Heart left ventricle (tissue), 16 donors: ENCODE results near the gene CFAP97D2. TPM values are rescaled to one million over a fixed set of nuclear protein-coding genes. Genes with fewer than 3 reads are reported as not detected.
"Not testable (repeated sequence)": the region's sequence is repeated elsewhere in the genome, so short reads cannot be mapped to it uniquely, and the experiment has no call there.

Source experiments
- ATAC-seq, 4 donors: fragments of 200-7000 bp; cut with Tn5 transposase; one replicate each; pipeline ENCODE4 v1.9.1; 2020 to 2022; ENCODE audit warnings: moderate library complexity in 4 of 4, mild to moderate bottlenecking in 3 of 4, moderate number of reproducible peaks in 1 of 4
- DNase-seq, 5 donors: peaks; one replicate each; pipeline ENCODE4 v3.0.0-alpha.2; 2020
- H3K27ac ChIP-seq, 12 donors: fragments of 200-600 bp; sonication (generic) in 4 of 12; one replicate each; pipeline versions ENCODE4 v1.5.0 to v1.8.0; 2016 to 2022; ENCODE audit warnings: mild to moderate bottlenecking in 2 of 12
- H3K27me3 ChIP-seq, 9 donors: fragments of 200-600 bp; sonication (generic) in 2 of 9; one replicate each; pipeline versions ENCODE4 v1.5.1 to v1.8.0; 2016 to 2022; ENCODE audit warnings: mild to moderate bottlenecking in 3 of 9
- H3K36me3 ChIP-seq, 9 donors: fragments of 200-600 bp; sonication (generic) in 2 of 9; one replicate each; pipeline versions ENCODE4 v1.5.0 to v1.8.0; 2018 to 2022; ENCODE audit warnings: mild to moderate bottlenecking in 2 of 9
- H3K4me1 ChIP-seq, 12 donors: fragments of 200-600 bp; sonication (generic) in 4 of 12; one replicate each; pipeline versions ENCODE4 v1.5.0 to v1.8.0; 2016 to 2022; ENCODE audit warnings: mild to moderate bottlenecking in 3 of 12
- H3K4me3 ChIP-seq, 12 donors: fragments of 200-600 bp; sonication (generic) in 4 of 12; one replicate each; pipeline versions ENCODE4 v1.5.0 to v1.8.0; 2017 to 2022; ENCODE audit warnings: mild to moderate bottlenecking in 9 of 12, moderate library complexity in 4 of 12
- H3K9me3 ChIP-seq, 12 donors: fragments of 200-600 bp; sonication (generic) in 4 of 12; one replicate each; pipeline versions ENCODE4 v1.5.0 to v1.8.0; 2016 to 2022; ENCODE audit warnings: mild to moderate bottlenecking in 1 of 12
- POLR2A ChIP-seq, 2 donors: fragments of 450-650 bp; IDR thresholded peaks; one replicate each; pipeline ENCODE4 v1.6.1; 2017; ENCODE audit warnings: antibody characterized with exemption in 2 of 2, mild to moderate bottlenecking in 2 of 2, moderate library complexity in 2 of 2
- WGBS, 4 donors: extraction: QIAGEN DNeasy Blood & Tissue Kit in 2 of 4; methylation state at CpG; one replicate each; pipeline versions ENCODE4 v1.1.5 to v1.1.7; 2013 to 2018; 5-methylcytosine and 5-hydroxymethylcytosine counted together
- intact Hi-C, 10 donors: fragments of 100-400 bp; cut with DNase I; formaldehyde crosslinking; loops; one replicate each; pipeline versions ENCODE4 v1.11.1 to v1.14.2; 2022
- polyA plus RNA-seq, 2 donors: library from polyadenylated mRNA; stranded (reverse); fragments of 200-250 nt; gene quantifications; one replicate each; pipeline ENCODE4 v1.2.3, GENCODE V29; 2013
- total RNA-seq, 9 donors: library from RNA; depleted of rRNA in 2 of 9; stranded (reverse); fragments of >200 nt in 2 of 9; fragmentation: NEBNext Ultra II Directional in 3 of 9; extraction: Animal tissue kit (Norgen Biotek cat#: 25700) in 3 of 9; gene quantifications; one replicate each; pipeline versions ENCODE4 v1.1.0 to v1.2.4, GENCODE V29; 2016 to 2023
- TF ChIP-seq, protein P1 (sequence below), 12 donors: fragments of 200-600 bp; sonication (generic) in 4 of 12; IDR thresholded peaks; one replicate each; pipeline versions ENCODE4 v1.5.0 to v1.8.0; 2018 to 2022; ENCODE audit warnings: antibody characterized with exemption in 12 of 12, mild to moderate bottlenecking in 5 of 12
- donor health status: ischemic (EF 13 %, LVEDD 7.1; RV severe dilation, severe dysfunction).
- donor health status: healthy with polysubstance abuse.
- donor health status: DM: no; HTN: yes; CAD: no.
- donor health status: DM: no; HTN: no; CAD: no.
- donor health status: ischemic (EF 25% LVEDD 6.9; RV normal size, moderate dysfunction).
- donor health status: ischemic (EF 25% LVEDD 5.7; RV mildly dilated, moderate dysfunction).
- donor health status: healthy.
- donor health status: DM: yes; HTN: yes; CAD: no.
- donor health status: ischemic (EF 35%, LVEDD 5.7; RV mildly dilated, moderate dysfunction).
- donor health status: nonischemic (EF 11% LVEDD 7.7; RV severe dilation, severe dysfunction).
- donor health status: DM: yes; HTN: yes; CAD: no.
- donor health status: PGD.
- donor health status: ischemic (EF 29% LVEDD 5.4; RV normal size, mild dysfunction).
- donor health status: nonischemic (EF 23%, LVEDD 6.1; RV moderate dilation, normal function).

The CFAP97D2 gene
- total and polyA plus RNA-seq, 11 donors: not detected

DNA sequence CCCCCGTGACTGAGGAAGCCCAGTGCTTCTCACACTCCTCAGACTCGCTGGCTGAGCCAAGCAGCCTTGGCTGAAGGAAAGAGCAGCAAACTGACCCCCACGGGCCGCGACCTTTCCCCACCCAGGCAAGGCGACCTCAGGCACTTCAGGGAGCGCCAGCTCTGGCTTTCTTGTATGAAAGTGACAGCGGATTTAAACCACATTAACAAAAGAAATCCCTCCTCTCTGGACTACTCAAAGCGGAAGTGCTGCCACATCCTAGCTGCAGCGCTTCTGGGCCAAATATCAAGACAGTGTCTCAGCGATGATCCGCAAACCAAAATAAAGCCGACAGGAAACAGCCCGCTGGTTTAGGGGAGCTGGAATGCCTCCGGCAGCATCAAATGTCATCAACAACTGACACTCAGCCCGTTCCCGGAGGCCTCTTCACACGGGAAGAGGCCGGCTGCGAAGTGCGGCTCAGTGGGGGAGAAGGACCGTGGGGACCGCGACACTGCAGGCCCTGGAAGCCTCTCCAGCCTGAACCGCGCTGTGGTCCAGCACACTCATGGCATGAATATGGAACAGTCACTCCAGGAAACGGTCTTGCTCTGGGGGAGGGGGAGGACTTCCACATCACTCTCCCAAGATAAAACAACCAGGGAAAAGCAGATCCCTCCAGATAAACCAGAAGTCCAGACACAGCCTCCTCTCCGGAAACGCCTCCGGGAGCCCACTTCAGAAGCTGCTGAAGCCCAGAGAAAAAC, 48.0 kb upstream of the CFAP97D2 start:
- Histone ChIP-seq H3K36me3 (no peaks in the 10 kb centered on the region), H3K27ac (peak overlapping the region; percentile 39 to 94 (median 77)), H3K4me3 (peak overlapping the region; percentile 71 to 99 (median 88)), H3K27me3 (no peaks in the 10 kb centered on the region), H3K9me3 (no peaks in the 10 kb centered on the region), H3K4me1 (peaks cover 0 to 64% (median 46%) of the 10 kb centered on the region in 12 donors)
- intact Hi-C loops: loop anchor here in 4 of 10 donors (2.0 to 10.0 kb wide), 4 partner anchors 64 to 180 kb away; no protein-coding TSS in a partner anchor
- DNase-seq (peak in 4 of 5 donors; percentile 52 to 73 (median 64)), ATAC-seq (peak; percentile 25 to 59 (median 37))
- WGBS, 4 donors: 6 to 13% (median 9%) methylated on average over 21 to 30 of the region's 30 CpGs
- TF ChIP-seq, protein P1, sequence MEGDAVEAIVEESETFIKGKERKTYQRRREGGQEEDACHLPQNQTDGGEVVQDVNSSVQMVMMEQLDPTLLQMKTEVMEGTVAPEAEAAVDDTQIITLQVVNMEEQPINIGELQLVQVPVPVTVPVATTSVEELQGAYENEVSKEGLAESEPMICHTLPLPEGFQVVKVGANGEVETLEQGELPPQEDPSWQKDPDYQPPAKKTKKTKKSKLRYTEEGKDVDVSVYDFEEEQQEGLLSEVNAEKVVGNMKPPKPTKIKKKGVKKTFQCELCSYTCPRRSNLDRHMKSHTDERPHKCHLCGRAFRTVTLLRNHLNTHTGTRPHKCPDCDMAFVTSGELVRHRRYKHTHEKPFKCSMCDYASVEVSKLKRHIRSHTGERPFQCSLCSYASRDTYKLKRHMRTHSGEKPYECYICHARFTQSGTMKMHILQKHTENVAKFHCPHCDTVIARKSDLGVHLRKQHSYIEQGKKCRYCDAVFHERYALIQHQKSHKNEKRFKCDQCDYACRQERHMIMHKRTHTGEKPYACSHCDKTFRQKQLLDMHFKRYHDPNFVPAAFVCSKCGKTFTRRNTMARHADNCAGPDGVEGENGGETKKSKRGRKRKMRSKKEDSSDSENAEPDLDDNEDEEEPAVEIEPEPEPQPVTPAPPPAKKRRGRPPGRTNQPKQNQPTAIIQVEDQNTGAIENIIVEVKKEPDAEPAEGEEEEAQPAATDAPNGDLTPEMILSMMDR (IDR thresholded peaks at IDR 0.05): peak in 1 of 12 donors; percentile 2
- TF ChIP-seq POLR2A (IDR thresholded peaks at IDR 0.05): no peak

DNA sequence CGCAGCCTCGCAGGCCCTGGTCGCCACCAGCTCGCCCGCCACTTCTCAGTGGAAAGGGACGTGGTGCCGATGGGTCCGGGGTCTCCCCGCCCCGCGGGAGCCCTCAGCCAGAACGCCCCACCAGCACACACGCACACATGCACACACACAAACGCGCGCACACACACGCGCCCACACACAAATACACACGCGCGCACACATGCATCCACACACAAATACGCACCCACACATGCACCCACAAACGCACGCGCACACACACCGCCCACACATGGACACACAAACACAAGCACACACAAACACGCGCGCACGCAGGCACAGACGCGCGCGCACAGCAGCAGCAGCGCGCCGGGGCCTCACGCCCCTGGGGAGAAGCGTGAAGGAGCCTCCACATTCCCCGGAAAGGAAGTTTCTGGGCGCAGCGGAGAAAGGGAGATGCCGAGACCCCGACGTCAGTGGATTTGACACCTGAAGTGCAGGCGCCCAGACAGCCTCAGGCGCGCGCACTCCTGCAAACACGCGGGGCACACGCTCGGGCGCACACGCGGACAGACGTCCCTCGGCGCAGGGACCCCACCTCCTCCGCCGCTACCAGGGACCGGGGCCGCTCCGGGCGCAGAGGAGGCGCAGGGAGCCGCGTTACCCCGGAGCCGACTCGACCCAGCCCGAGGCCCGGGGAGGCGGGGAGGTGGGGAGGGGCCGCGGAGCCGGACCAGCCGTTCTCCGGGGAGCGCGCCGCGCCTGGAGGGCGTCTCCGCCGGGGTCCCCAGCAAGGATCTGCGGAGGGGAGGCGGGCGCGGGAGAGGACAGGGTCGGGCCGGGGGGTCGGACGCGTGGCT, 47.3 kb upstream of the CFAP97D2 start:
- ATAC-seq (peak in 2 of 4 donors; percentile 6 to 15), DNase-seq (peak in 1 of 5 donors; percentile 39)
- 0 to 1% (median 1%) methylated on average over 48 to 95 of the region's 95 CpGs for WGBS, 4 donors
- H3K4me3 ChIP-seq: peak overlapping the region; percentile 71 to 99 (median 88)
- H3K36me3 ChIP-seq: no peaks in the 10 kb centered on the region
- intact Hi-C loops: loop anchor here in 4 of 10 donors (2.0 to 10.0 kb wide), 4 partner anchors 64 to 181 kb away; no protein-coding TSS in a partner anchor
- peaks cover 0 to 61% (median 45%) of the 10 kb centered on the region in 12 donors for H3K4me1 ChIP-seq
- H3K27me3 ChIP-seq: no peaks in the 10 kb centered on the region
- peak overlapping the region; percentile 39 to 94 (median 77) for H3K27ac ChIP-seq
- H3K9me3 ChIP-seq: no peaks in the 10 kb centered on the region
- TF ChIP-seq, protein P1 (IDR thresholded peaks at IDR 0.05): no peak
- TF ChIP-seq POLR2A (IDR thresholded peaks at IDR 0.05): no peak

DNA sequence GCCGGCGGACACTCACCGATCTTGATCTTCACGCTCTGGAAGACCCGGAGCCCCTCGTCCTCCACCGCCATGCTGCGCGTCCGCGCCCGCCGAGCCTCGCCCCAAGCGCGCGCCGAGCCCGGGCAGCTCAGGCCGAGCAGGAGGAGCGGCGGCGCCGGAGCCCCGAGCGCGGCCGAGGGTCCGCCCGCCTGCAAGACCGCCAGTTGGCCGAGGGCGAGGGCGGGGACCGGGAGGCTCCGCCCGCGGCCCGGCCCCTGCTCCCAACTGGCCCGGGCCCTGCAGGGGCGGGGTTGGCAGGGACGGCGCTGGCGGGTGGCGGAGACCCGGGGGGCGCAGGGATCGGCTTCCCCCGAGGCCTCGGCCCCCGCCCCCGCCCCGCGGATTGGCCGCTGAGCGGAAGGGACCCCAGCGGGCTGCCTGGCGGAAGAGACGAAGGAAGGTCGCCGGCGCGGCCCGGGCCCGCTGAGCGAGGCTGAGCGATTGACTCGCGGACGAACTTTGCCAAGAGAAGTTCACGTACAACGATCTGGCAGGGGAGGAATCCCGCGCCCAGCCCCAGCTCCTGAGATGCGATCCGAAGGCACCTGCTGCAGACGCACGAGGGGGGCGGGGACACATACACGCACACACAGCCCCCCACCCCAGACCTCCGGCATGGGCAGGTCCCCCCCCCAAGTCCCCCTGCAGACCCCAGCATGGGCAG, 46.5 kb upstream of the CFAP97D2 start, which contains the start of gene RASA3:
TSS of gene RASA3 (minus strand) at position 205 of the 703 bp plus-strand sequence. CDS start at position 71, 134 bp downstream.
- no peaks in the 10 kb centered on the region for H3K9me3 ChIP-seq
- peak; percentile 60 to 92 (median 85) for ATAC-seq
- peak within 1 kb of the TSS; percentile 71 to 99 (median 88) for H3K4me3 ChIP-seq
- peak; percentile 84 to 91 (median 85) for DNase-seq
- peaks cover 0 to 53% (median 39%) of the 10 kb centered on the region in 12 donors for H3K4me1 ChIP-seq
- TF ChIP-seq POLR2A (IDR thresholded peaks at IDR 0.05): peak in 1 of 2 donors; percentile 67
- TF ChIP-seq, protein P1 (IDR thresholded peaks at IDR 0.05): no peak
- no peaks in the 10 kb centered on the region for H3K36me3 ChIP-seq
- H3K27me3 ChIP-seq: no peaks in the 10 kb centered on the region
- peak within 1 kb of the TSS; percentile 39 to 94 (median 77) for H3K27ac ChIP-seq
- intact Hi-C loops: loop anchor here in 3 of 10 donors (5.0 to 10.0 kb wide), 3 partner anchors 65 to 70 kb away; no protein-coding TSS in a partner anchor
- WGBS, 4 donors: 0 to 1% (median 1%) methylated on average over 2 to 81 of the region's 81 CpGs

DNA sequence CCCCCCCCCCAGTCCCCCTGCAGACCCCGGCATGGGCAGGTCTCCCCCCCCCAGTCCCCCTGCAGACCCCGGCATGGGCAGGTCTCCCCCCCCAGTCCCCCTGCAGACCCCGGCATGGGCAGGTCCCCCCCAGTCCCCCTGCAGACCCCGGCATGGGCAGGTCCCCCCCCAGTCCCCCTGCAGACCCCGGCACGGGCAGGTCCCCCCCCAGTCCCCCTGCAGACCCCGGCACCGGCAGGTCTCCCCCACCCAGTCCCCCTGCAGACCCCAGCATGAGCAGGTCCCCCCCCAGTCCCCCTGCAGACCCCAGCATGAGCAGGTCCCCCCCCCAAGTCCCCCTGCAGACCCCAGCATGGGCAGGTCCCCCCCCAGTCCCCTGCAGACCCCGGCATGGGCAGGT, 45.9 kb upstream of the CFAP97D2 start:
- H3K27ac ChIP-seq, DNase-seq, H3K36me3 ChIP-seq, ATAC-seq, H3K9me3 ChIP-seq, H3K27me3 ChIP-seq: not testable (repeated sequence)
- WGBS, 4 donors: 45 to 47% methylated on average over 6 to 8 of the region's 9 CpGs; no CpG with 5 or more reads in 2 of the 4 donors
- intact Hi-C loops: loop anchor here in 3 of 10 donors (5.0 to 10.0 kb wide), 3 partner anchors 66 to 71 kb away; no protein-coding TSS in a partner anchor
- Histone ChIP-seq H3K4me1 (peaks cover 0 to 47% (median 34%) of the 10 kb centered on the region in 12 donors), H3K4me3 (peak overlapping the region in 1 of 12 donors; percentile 86)

DNA sequence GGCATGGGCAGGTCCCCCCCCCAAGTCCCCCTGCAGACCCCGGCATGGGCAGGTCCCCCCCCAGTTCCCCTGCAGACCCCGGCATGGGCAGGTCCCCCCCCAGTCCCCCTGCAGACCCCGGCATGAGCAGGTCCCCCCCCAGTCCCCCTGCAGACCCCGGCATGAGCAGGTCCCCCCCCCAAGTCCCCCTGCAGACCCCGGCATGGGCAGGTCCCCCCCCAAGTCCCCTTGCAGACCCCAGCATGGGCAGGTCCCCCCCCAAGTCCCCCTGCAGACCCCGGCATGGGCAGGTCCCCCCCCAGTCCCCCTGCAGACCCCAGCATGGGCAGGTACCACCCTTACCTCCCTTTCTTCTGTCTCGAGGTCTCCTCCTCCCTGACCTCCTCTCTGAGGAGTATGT, 45.5 kb upstream of the CFAP97D2 start:
- 70 to 82% (median 71%) methylated on average over 1 to 7 of the region's 7 CpGs for whole genome bisulfite sequencing, 4 donors
- not testable (repeated sequence) for H3K4me3 ChIP-seq, H3K27me3 ChIP-seq, ATAC-seq, H3K27ac ChIP-seq, DNase-seq, H3K36me3 ChIP-seq, H3K9me3 ChIP-seq
- peaks cover 0 to 43% (median 30%) of the 10 kb centered on the region in 12 donors for H3K4me1 ChIP-seq
- intact Hi-C loops: loop anchor here in 3 of 10 donors (5.0 to 10.0 kb wide), 3 partner anchors 66 to 71 kb away; no protein-coding TSS in a partner anchor
